HCT116 (cell line): ENCODE results near the gene LDB2. TPM values are rescaled to one million over a fixed set of nuclear protein-coding genes. Genes with fewer than 3 reads are reported as not detected.

Source experiments
- ATAC-seq: fragments of 200-7000 bp; cut with Tn5 transposase; 2 replicates; pipeline ENCODE4 v1.9.1; 2020; ENCODE audit warnings: mild to moderate bottlenecking, moderate library complexity
- BruUV-seq: library from RNA; stranded (reverse); fragments of 400-500 nt; replicated peaks from 2 replicates; lab custom pipeline; 2021; lab: Mats Ljungman, UMichigan
- CTCF ChIA-PET: fragments of 300-600 bp; sonication (Branson Sonifier 250); formaldehyde crosslinking; loops from one replicate; lab custom pipeline; 2021; ENCODE audit warnings: antibody characterized with exemption; lab: Charles Lee
- POLR2A ChIA-PET: fragments of 300-600, 350-600 bp; sonication (Branson Sonifier 250); formaldehyde crosslinking; loops from one replicate; lab custom pipeline; 2021; ENCODE audit warnings: antibody characterized with exemption; lab: Charles Lee
- RAD21 ChIA-PET, 2 experiments: fragments of 300-600 bp; sonication (Branson Sonifier 250); formaldehyde crosslinking; loops; one replicate each; lab custom pipeline; 2023; ENCODE audit warnings: low total read pairs in 2 of 2; ENCODE audit not compliant: uncharacterized antibody in 2 of 2, unreplicated experiment in 2 of 2, low non-redundant PET in 1 of 2; lab: Charles Lee
- DNase-seq: peaks from one replicate; pipeline ENCODE4 v3.0.0-alpha.2; 2010; ENCODE audit warnings: low read depth, low spot score
- H2AFZ ChIP-seq: fragments of 200-600 bp; shearing (Covaris generic), sonication (generic); 2 replicates; pipeline ENCODE4 v1.6.1; 2017; ENCODE audit warnings: low read depth, mixed run types, mixed read lengths, antibody characterized with exemption, low read length; ENCODE audit not compliant: poor library complexity, severe bottlenecking
- H3K27ac ChIP-seq: 2 replicates; pipeline ENCODE4 v1.5.1; 2012; ENCODE audit warnings: low read depth, low read length
- H3K27me3 ChIP-seq: fragments of 200-600 bp; sonication (generic); 2 replicates; pipeline ENCODE4 v1.6.1; 2016; ENCODE audit warnings: mixed run types, low read length, mixed read lengths; ENCODE audit not compliant: insufficient read depth
- H3K36me3 ChIP-seq, 2 experiments: fragments of 200-500 bp in 1 of 2; fragments of 200-600 bp in 1 of 2; sonication (Bioruptor generic) in 1 of 2; sonication (generic) in 1 of 2; 2 replicates each; pipeline versions ENCODE4 v1.5.1 to v1.6.1; 2014 to 2016; ENCODE audit warnings: low read length in 2 of 2, inconsistent platforms in 1 of 2, mixed read lengths in 1 of 2, mixed run types in 1 of 2; ENCODE audit not compliant: insufficient read depth in 2 of 2, control insufficient read depth in 1 of 2
- H3K4me1 ChIP-seq, 2 experiments: fragments of 200-600 bp in 1 of 2; sonication (generic) in 1 of 2; 2 replicates each; pipeline versions ENCODE4 v1.5.1 to v1.6.1; 2012 to 2017; ENCODE audit warnings: low read length in 2 of 2, inconsistent platforms in 1 of 2, mild to moderate bottlenecking in 1 of 2, mixed read lengths in 1 of 2, mixed run types in 1 of 2, moderate library complexity in 1 of 2; ENCODE audit not compliant: insufficient read depth in 2 of 2, control insufficient read depth in 1 of 2
- H3K4me2 ChIP-seq: fragments of 200-600 bp; sonication (generic); 2 replicates; pipeline ENCODE4 v1.6.1; 2017; ENCODE audit warnings: mixed run types, low read length, mixed read lengths
- H3K4me3 ChIP-seq, 2 experiments: fragments of 200-600 bp in 1 of 2; sonication (generic) in 1 of 2; replicated peaks in 1 of 2; 2 replicates each; pipeline ENCODE4 v1.5.1; 2011 to 2016; ENCODE audit warnings: low read length in 2 of 2, control low read depth in 1 of 2, low read depth in 1 of 2, mild to moderate bottlenecking in 1 of 2, mixed read lengths in 1 of 2, mixed run types in 1 of 2
- H3K79me2 ChIP-seq: fragments of 200-600 bp; sonication (generic); 2 replicates; pipeline ENCODE4 v1.6.1; 2017; ENCODE audit warnings: mild to moderate bottlenecking, mixed run types, low read length, moderate library complexity, mixed read lengths; ENCODE audit not compliant: insufficient read depth
- H3K9ac ChIP-seq: fragments of 200-600 bp; sonication (generic); 2 replicates; pipeline ENCODE4 v1.6.1; 2016; ENCODE audit warnings: low read length, mixed read lengths
- H3K9me2 ChIP-seq: fragments of 200-600 bp; sonication (generic), shearing (Covaris generic); 2 replicates; pipeline ENCODE4 v1.6.1; 2017; ENCODE audit warnings: mixed run types, mild to moderate bottlenecking, moderate library complexity; ENCODE audit not compliant: insufficient read depth
- H3K9me3 ChIP-seq, 2 experiments: fragments of 200-500 bp in 1 of 2; fragments of 200-600 bp in 1 of 2; sonication (Bioruptor generic) in 1 of 2; sonication (generic) in 1 of 2; 2 replicates each; pipeline ENCODE4 v1.6.1; 2014 to 2017; ENCODE audit warnings: low read length in 2 of 2, mixed read lengths in 2 of 2, inconsistent platforms in 1 of 2, low read depth in 1 of 2, mild to moderate bottlenecking in 1 of 2, mixed run types in 1 of 2, moderate library complexity in 1 of 2; ENCODE audit not compliant: control insufficient read depth in 1 of 2, insufficient read depth in 1 of 2
- H4K20me1 ChIP-seq: fragments of 200-600 bp; sonication (generic), shearing (Covaris generic); 2 replicates; pipeline ENCODE4 v1.6.1; 2017; ENCODE audit warnings: mixed run types, mild to moderate bottlenecking, moderate library complexity; ENCODE audit not compliant: insufficient read depth
- CTCF ChIP-seq, 3 experiments: fragments of 200-600 bp in 1 of 3; sonication (generic) in 1 of 3; IDR thresholded peaks in 2 of 3; conservative IDR thresholded peaks in 1 of 3; 2 replicates each; pipeline ENCODE4 v1.5.1; 2012 to 2017; ENCODE audit warnings: low read depth in 2 of 3, low read length in 2 of 3, antibody characterized with exemption in 1 of 3, borderline replicate concordance in 1 of 3, control low read depth in 1 of 3, mild to moderate bottlenecking in 1 of 3, mixed read lengths in 1 of 3, mixed run types in 1 of 3, moderate library complexity in 1 of 3; ENCODE audit not compliant: insufficient read depth in 1 of 3
- EGR1 ChIP-seq: IDR thresholded peaks from 2 replicates; pipeline ENCODE4 v1.6.1; 2012; ENCODE audit warnings: low read depth
- EZH2phosphoT487 ChIP-seq: fragments of 200-600 bp; IDR thresholded peaks from 2 replicates; pipeline ENCODE4 v1.6.1; 2018; ENCODE audit warnings: antibody characterized with exemption, borderline replicate concordance
- FOSL1 ChIP-seq: IDR thresholded peaks from 2 replicates; pipeline ENCODE4 v1.6.1; 2012; ENCODE audit warnings: low read depth
- JUND ChIP-seq: IDR thresholded peaks from 2 replicates; pipeline ENCODE4 v1.6.1; 2012
- MAX ChIP-seq: IDR thresholded peaks from 2 replicates; pipeline ENCODE4 v1.6.1; 2012
- POLR2A ChIP-seq: IDR thresholded peaks from 2 replicates; pipeline ENCODE4 v1.7.0; 2011; ENCODE audit warnings: borderline replicate concordance; ENCODE audit not compliant: insufficient read depth, insufficient read length; ENCODE audit errors: extremely low read depth
- POLR2AphosphoS5 ChIP-seq: IDR thresholded peaks from 2 replicates; pipeline ENCODE4 v1.6.1; 2011; ENCODE audit warnings: mild to moderate bottlenecking, low read depth, low read length, moderate library complexity
- SP1 ChIP-seq: IDR thresholded peaks from 2 replicates; pipeline ENCODE4 v1.6.1; 2012; ENCODE audit warnings: low read depth
- SRF ChIP-seq: IDR thresholded peaks from 2 replicates; pipeline ENCODE4 v1.6.1; 2012; ENCODE audit warnings: low read depth
- YY1 ChIP-seq: IDR thresholded peaks from 2 replicates; pipeline ENCODE4 v1.6.1; 2011; ENCODE audit warnings: low read length, low read depth, moderate library complexity, mild to moderate bottlenecking; ENCODE audit not compliant: insufficient replicate concordance; ENCODE audit errors: extremely low read depth
- ZBTB33 ChIP-seq: IDR thresholded peaks from 2 replicates; pipeline ENCODE4 v1.6.1; 2011; ENCODE audit warnings: mild to moderate bottlenecking, low read length, moderate library complexity; ENCODE audit not compliant: insufficient replicate concordance; ENCODE audit errors: extremely low read depth
- intact Hi-C: fragments of 100-400 bp; cut with micrococcal nuclease; formaldehyde crosslinking; loops from 2 replicates; pipeline ENCODE4 v1.10.0; 2022
- total RNA-seq: library from RNA; stranded (reverse); gene quantifications from one replicate; pipeline ENCODE4 v1.2.1, GENCODE V29; 2021; ENCODE audit not compliant: unreplicated experiment

Gene LDB2
- total RNA-seq, 1 experiment from 2014 or later: 0.12 TPM

- DNase-seq: no peak
- POLR2A ChIA-PET: interaction anchor here (0.8 kb wide), 1 partner anchor 11 kb away, joined by 3 read pairs; no protein-coding TSS in a partner anchor
- H3K27me3 ChIP-seq: peaks cover 6% of the 10 kb centered on the region; the same call in 1 of the 2 replicates
- no peak overlapping the region for H2AFZ ChIP-seq
- H3K9me2 ChIP-seq: no peaks in the 10 kb centered on the region
- CTCF ChIA-PET: interaction anchor here (0.6 kb wide), 1 partner anchor 495 kb away, joined by 3 read pairs; no protein-coding TSS in a partner anchor
- intact Hi-C loops: no loop called here
- H3K27ac ChIP-seq: no peak overlapping the region
- TF ChIP-seq POLR2AphosphoS5 (no peak), YY1 (no peak), SP1 (no peak), FOSL1 (no peak), EGR1 (no peak), JUND (no peak), SRF (no peak), ZBTB33 (no peak), MAX (no peak), EZH2phosphoT487 (no peak), POLR2A (no peak), CTCF (IDR thresholded peaks at IDR 0.05 in 2 of 3, conservative IDR thresholded peaks at IDR 0.05 in 1 of 3; ENCODE audit: borderline replicate concordance in 1 of 3, insufficient read depth in 1 of 3, low read depth in 2 of 3, low read length in 2 of 3) (no peak)
- no peak overlapping the region for H3K4me2 ChIP-seq
- H3K9me3 ChIP-seq: no peaks in the 10 kb centered on the region
- RAD21 ChIA-PET: interaction anchor here in 1 of 2 experiments (0.6 kb wide), 1 partner anchor 573 kb away, joined by 6 read pairs; no protein-coding TSS in a partner anchor
- H4K20me1 ChIP-seq: no peaks in the 10 kb centered on the region
- H3K36me3 ChIP-seq: no peaks in the 10 kb centered on the region
- no TSS peak for BruUV-seq
- H3K4me1 ChIP-seq: no peaks in the 10 kb centered on the region
- no peak overlapping the region for H3K9ac ChIP-seq
- ATAC-seq: no peak
- H3K79me2 ChIP-seq: no peaks in the 10 kb centered on the region
- no peak overlapping the region for H3K4me3 ChIP-seq
These were observed 299.7 kb downstream of the LDB2 start for GRCh38 chr4:16598597-16599206.
